ENCODE measurements around the gene CAPS.

CAPS gene

DNA sequence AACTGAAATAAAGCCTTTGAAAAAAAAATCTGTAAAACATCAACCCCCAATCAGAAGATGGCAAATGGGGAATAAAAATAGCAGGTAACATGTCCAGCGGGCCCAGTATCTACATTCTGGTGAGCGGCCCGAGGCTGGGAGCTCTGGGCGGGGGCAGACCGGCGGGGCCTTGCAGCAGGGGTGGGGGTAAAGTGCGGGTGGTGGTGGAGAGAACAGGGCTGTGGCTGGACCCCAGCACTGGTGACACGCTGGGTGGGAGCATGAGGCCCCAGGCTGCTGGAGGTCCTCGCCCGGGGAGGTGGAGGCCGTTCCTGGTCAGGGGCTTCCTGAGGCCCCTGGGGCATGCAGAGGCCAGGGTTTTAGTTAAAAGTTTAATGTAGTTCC is 1.7 kb downstream of the CAPS start:
- H3K36me3 ChIP-seq (replicated peaks; ENCODE audit: low read depth, low read length), result peaks cover 46% of the 10 kb centered on the region
- no peak overlapping the region for H3K4me3 ChIP-seq (ENCODE audit: low read length)
- H3K9ac ChIP-seq (ENCODE audit: low read length), result no peak overlapping the region
- TF ChIP-seq, protein P1, sequence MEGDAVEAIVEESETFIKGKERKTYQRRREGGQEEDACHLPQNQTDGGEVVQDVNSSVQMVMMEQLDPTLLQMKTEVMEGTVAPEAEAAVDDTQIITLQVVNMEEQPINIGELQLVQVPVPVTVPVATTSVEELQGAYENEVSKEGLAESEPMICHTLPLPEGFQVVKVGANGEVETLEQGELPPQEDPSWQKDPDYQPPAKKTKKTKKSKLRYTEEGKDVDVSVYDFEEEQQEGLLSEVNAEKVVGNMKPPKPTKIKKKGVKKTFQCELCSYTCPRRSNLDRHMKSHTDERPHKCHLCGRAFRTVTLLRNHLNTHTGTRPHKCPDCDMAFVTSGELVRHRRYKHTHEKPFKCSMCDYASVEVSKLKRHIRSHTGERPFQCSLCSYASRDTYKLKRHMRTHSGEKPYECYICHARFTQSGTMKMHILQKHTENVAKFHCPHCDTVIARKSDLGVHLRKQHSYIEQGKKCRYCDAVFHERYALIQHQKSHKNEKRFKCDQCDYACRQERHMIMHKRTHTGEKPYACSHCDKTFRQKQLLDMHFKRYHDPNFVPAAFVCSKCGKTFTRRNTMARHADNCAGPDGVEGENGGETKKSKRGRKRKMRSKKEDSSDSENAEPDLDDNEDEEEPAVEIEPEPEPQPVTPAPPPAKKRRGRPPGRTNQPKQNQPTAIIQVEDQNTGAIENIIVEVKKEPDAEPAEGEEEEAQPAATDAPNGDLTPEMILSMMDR (IDR thresholded peaks at IDR 0.05; ENCODE audit: low read depth, low read length), result no peak
- TF ChIP-seq EZH2phosphoT487 (IDR thresholded peaks at IDR 0.05; ENCODE audit: low read depth), result no peak
- no peaks in the 10 kb centered on the region for H3K4me1 ChIP-seq (ENCODE audit: low read length)
- H4K20me1 ChIP-seq (ENCODE audit: insufficient read depth, low read length), result no peaks in the 10 kb centered on the region
- no peak overlapping the region for H2AFZ ChIP-seq (ENCODE audit: low read depth, low read length)
- no peaks in the 10 kb centered on the region for H3K79me2 ChIP-seq (ENCODE audit: low read length)
- H3K4me2 ChIP-seq (ENCODE audit: low read length), result no peak overlapping the region
- no peaks in the 10 kb centered on the region for H3K27me3 ChIP-seq (ENCODE audit: low read depth, low read length)
- no peak overlapping the region for H3K27ac ChIP-seq (ENCODE audit: low read length)
- H3K9me3 ChIP-seq (ENCODE audit: insufficient read depth, low read length), result no peaks in the 10 kb centered on the region

DNA sequence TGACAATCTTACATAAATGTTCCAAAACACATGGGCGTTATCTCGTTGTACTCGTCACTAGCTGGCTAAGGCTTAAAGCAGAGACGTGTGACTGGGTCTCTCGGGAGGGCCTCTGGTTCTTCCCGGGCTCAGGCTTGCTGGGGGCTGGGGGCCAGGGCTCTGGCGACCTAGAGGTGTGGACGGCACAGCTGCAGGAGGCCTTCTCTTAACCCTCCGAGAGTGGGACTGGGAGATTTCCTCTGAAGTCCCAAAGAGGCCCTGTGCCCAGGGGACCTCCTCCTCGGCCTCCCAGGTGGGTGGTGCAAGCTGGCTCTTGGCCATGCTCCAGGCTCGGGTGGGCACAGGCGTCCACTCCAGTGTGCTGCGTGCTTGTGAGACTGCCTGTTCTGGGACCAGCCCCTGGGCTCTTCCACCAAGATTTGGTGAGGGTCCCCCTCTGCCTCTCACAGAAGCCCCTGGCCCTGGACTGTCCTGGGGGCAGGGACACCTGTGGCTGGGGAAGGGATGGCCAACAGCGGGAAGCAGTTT is 2.2 kb downstream of the CAPS start:
- no peak overlapping the region for H3K27ac ChIP-seq (ENCODE audit: low read length)
- H3K27me3 ChIP-seq (ENCODE audit: low read depth, low read length), result no peaks in the 10 kb centered on the region
- no peaks in the 10 kb centered on the region for H4K20me1 ChIP-seq (ENCODE audit: insufficient read depth, low read length)
- H3K36me3 ChIP-seq (replicated peaks; ENCODE audit: low read depth, low read length), result peaks cover 47% of the 10 kb centered on the region
- H3K4me2 ChIP-seq (ENCODE audit: low read length), result no peak overlapping the region
- H3K79me2 ChIP-seq (ENCODE audit: low read length), result no peaks in the 10 kb centered on the region
- H3K9ac ChIP-seq (ENCODE audit: low read length), result no peak overlapping the region
- H2AFZ ChIP-seq (ENCODE audit: low read depth, low read length), result no peak overlapping the region
- no peak for TF ChIP-seq EZH2phosphoT487 (IDR thresholded peaks at IDR 0.05; ENCODE audit: low read depth)
- TF ChIP-seq, protein P1 (IDR thresholded peaks at IDR 0.05; ENCODE audit: low read depth, low read length), result no peak
- no peak overlapping the region for H3K4me3 ChIP-seq (ENCODE audit: low read length)
- no peaks in the 10 kb centered on the region for H3K9me3 ChIP-seq (ENCODE audit: insufficient read depth, low read length)
- no peaks in the 10 kb centered on the region for H3K4me1 ChIP-seq (ENCODE audit: low read length)

DNA sequence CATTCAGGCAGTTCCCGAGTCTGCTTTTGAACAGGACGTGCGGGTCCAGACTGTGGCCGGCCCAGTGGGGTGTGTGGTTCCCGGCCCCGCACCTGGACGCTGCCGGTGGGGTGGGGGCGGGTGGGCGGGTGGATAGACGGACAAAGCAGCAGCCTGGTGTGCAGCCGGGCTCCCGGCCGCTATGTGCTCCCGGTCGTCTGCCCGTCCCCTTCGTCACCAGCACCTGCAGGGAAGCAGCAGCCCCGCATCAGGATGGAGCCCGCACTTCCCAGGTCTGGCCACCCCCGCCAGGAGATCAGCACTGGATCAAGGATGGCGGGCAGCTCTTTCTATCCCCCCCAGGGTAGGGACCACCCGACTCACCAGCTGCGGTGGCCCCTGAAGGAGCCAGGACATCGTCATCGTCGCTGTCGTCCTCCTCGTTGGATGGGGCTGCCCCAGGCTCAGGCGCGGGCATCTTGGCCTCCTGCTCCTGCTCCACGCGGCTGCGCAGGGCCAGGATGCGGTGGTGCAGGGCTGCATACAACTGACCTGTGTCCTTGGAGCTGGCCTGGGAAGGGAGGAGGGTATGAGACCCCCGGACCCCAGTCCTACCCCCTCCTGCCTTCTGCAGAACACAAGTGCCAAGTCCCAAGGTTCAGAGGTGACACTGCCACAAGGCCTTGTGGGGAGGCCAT is 3.5 kb downstream of the CAPS start:
- Histone ChIP-seq H3K4me3 (ENCODE audit: low read length) (no peak overlapping the region), H3K9me3 (ENCODE audit: insufficient read depth, low read length) (no peaks in the 10 kb centered on the region), H3K9ac (ENCODE audit: low read length) (no peak overlapping the region), H3K27me3 (ENCODE audit: low read depth, low read length) (no peaks in the 10 kb centered on the region), H2AFZ (ENCODE audit: low read depth, low read length) (no peak overlapping the region), H3K36me3 (replicated peaks; ENCODE audit: low read depth, low read length) (peaks cover 59% of the 10 kb centered on the region), H3K79me2 (ENCODE audit: low read length) (no peaks in the 10 kb centered on the region), H4K20me1 (ENCODE audit: insufficient read depth, low read length) (peaks cover 4% of the 10 kb centered on the region; the same call in 1 of the 2 replicates), H3K4me2 (ENCODE audit: low read length) (no peak overlapping the region), H3K4me1 (ENCODE audit: low read length) (no peaks in the 10 kb centered on the region), H3K27ac (ENCODE audit: low read length) (no peak overlapping the region)
- no peak for TF ChIP-seq EZH2phosphoT487 (IDR thresholded peaks at IDR 0.05; ENCODE audit: low read depth)
- TF ChIP-seq, protein P1 (IDR thresholded peaks at IDR 0.05; ENCODE audit: low read depth, low read length), result no peak

DNA sequence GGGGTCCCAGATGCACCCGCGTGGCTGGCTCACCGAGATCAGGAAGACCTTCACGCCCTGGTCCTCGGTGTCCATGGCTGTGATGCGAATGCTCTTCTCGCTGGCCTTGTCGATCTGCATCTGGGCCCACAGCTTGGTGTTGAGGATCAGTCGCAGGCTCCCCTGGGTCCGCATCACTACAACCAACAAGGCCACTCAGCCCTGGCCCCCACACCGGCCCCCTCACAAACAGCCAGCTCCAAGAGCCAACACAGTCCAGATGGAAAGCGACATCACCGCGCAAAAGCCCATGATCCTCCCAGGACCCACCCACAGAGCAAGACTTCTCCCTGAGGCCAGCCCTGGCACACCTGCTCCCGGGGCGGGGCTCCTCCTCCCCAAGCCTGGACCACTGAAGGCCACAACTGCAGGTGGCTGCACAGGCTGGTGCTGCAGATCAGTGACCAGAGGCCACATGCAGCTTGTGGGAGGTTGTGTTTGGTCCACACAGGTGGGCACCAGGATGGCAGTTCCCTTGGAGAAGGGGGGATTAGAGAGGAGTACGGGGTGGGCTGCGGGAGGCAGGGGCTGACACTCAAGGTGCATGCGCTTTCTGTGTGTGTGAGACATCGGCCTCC is 4.5 kb downstream of the CAPS start:
- Histone ChIP-seq H3K9me3 (ENCODE audit: insufficient read depth, low read length) (no peaks in the 10 kb centered on the region), H3K4me3 (ENCODE audit: low read length) (no peak overlapping the region), H3K79me2 (ENCODE audit: low read length) (no peaks in the 10 kb centered on the region), H3K27ac (ENCODE audit: low read length) (no peak overlapping the region), H3K4me2 (ENCODE audit: low read length) (no peak overlapping the region), H3K4me1 (ENCODE audit: low read length) (no peaks in the 10 kb centered on the region), H3K36me3 (replicated peaks; ENCODE audit: low read depth, low read length) (peaks cover 62% of the 10 kb centered on the region), H4K20me1 (ENCODE audit: insufficient read depth, low read length) (peaks cover 4% of the 10 kb centered on the region; the same call in 1 of the 2 replicates), H3K27me3 (ENCODE audit: low read depth, low read length) (no peaks in the 10 kb centered on the region), H3K9ac (ENCODE audit: low read length) (no peak overlapping the region), H2AFZ (ENCODE audit: low read depth, low read length) (no peak overlapping the region)
- TF ChIP-seq, protein P1 (IDR thresholded peaks at IDR 0.05; ENCODE audit: low read depth, low read length), result no peak
- TF ChIP-seq EZH2phosphoT487 (IDR thresholded peaks at IDR 0.05; ENCODE audit: low read depth), result no peak
